HepG2 (cell line): ENCODE results near the gene SSNA1. TPM values are rescaled to one million over a fixed set of nuclear protein-coding genes. Genes with fewer than 3 reads are reported as not detected.
A peak's percentile ranks its signal among the peaks of the same experiment; 100 is the strongest.

ENCODE experiments used
- AGO1 ChIP-seq: fragments of 200-400 bp; formaldehyde crosslinking; IDR thresholded peaks from 2 replicates; pipeline ENCODE4 v1.6.1; 2017; ENCODE audit warnings: mild to moderate bottlenecking, low read depth, low read length, moderate library complexity; ENCODE audit not compliant: poor library complexity, severe bottlenecking
- ATF5 ChIP-seq: sonication (generic); formaldehyde crosslinking; IDR thresholded peaks from 2 replicates; pipeline ENCODE4 v1.4.0; 2020; ENCODE audit warnings: mild to moderate bottlenecking, low read depth, missing genetic modification reagents
- BCLAF1 ChIP-seq: fragments of 450-650 bp; IDR thresholded peaks from 2 replicates; pipeline ENCODE4 v1.6.1; 2017; ENCODE audit warnings: mild to moderate bottlenecking
- BORCS8-MEF2B ChIP-seq: sonication (generic); formaldehyde crosslinking; IDR thresholded peaks from 2 replicates; pipeline ENCODE4 v1.8.0; 2022; ENCODE audit warnings: mild to moderate bottlenecking, missing genetic modification reagents
- HNF4A ChIP-seq: sonication (generic); formaldehyde crosslinking; IDR thresholded peaks from 2 replicates; pipeline ENCODE4 v1.4.0; 2020; ENCODE audit warnings: missing genetic modification reagents
- HNF4G ChIP-seq, 2 experiments: sonication (generic) in 1 of 2; formaldehyde crosslinking in 1 of 2; IDR thresholded peaks; 2 replicates each; pipeline versions ENCODE4 v1.4.0 to v1.6.1; 2011 to 2020; ENCODE audit warnings: borderline replicate concordance in 2 of 2, low read depth in 2 of 2, mild to moderate bottlenecking in 2 of 2, low read length in 1 of 2, missing genetic modification reagents in 1 of 2, moderate library complexity in 1 of 2
- MYC ChIP-seq: sonication (generic); formaldehyde crosslinking; IDR thresholded peaks from 2 replicates; pipeline ENCODE4 v1.9.0; 2021; ENCODE audit warnings: missing genetic modification reagents, borderline replicate concordance
- NBN ChIP-seq: fragments of 450-650 bp; conservative IDR thresholded peaks from 2 replicates; pipeline ENCODE4 v1.6.1; 2017
- NFYC ChIP-seq: IDR thresholded peaks from 2 replicates; pipeline ENCODE4 v1.6.1; 2016; ENCODE audit warnings: missing genetic modification reagents, missing compliant biosample characterization
- PCBP1 ChIP-seq: fragments of 200-400 bp; formaldehyde crosslinking; IDR thresholded peaks from 2 replicates; pipeline ENCODE4 v1.6.1; 2017; ENCODE audit warnings: mild to moderate bottlenecking, low read depth, low read length, borderline replicate concordance
- POLR2G ChIP-seq: fragments of 200-400 bp; formaldehyde crosslinking; IDR thresholded peaks from 2 replicates; pipeline ENCODE4 v1.6.1; 2018; ENCODE audit warnings: mild to moderate bottlenecking, low read depth, low read length, moderate library complexity
- TEAD3 ChIP-seq: optimal IDR thresholded peaks from 2 replicates; pipeline ENCODE3; 2016; ENCODE audit warnings: borderline replicate concordance
- YEATS4 ChIP-seq: sonication (generic); formaldehyde crosslinking; IDR thresholded peaks from 2 replicates; pipeline ENCODE4 v1.4.0; 2020; ENCODE audit warnings: missing genetic modification reagents, borderline replicate concordance
- ZBTB14 ChIP-seq: sonication (generic); formaldehyde crosslinking; IDR thresholded peaks from 2 replicates; pipeline ENCODE4 v1.4.0; 2020; ENCODE audit warnings: missing genetic modification reagents
- ZBTB7B ChIP-seq: sonication (generic); formaldehyde crosslinking; IDR thresholded peaks from 2 replicates; pipeline ENCODE4 v1.4.0; 2020; ENCODE audit warnings: missing genetic modification reagents
- ZFP91 ChIP-seq: sonication (generic); formaldehyde crosslinking; IDR thresholded peaks from 2 replicates; pipeline ENCODE4 v1.9.0; 2022; ENCODE audit warnings: missing genetic modification reagents, mild to moderate bottlenecking, borderline replicate concordance
- ZNF30 ChIP-seq: sonication (generic); formaldehyde crosslinking; IDR thresholded peaks from 2 replicates; pipeline ENCODE4 v1.5.0; 2020; ENCODE audit warnings: mild to moderate bottlenecking, missing genetic modification reagents
- ZNF501 ChIP-seq: sonication (generic); formaldehyde crosslinking; IDR thresholded peaks from 2 replicates; pipeline ENCODE4 v1.5.1; 2020; ENCODE audit warnings: mild to moderate bottlenecking, moderate library complexity, missing genetic modification reagents
- ZNF713 ChIP-seq: sonication (generic); formaldehyde crosslinking; IDR thresholded peaks from 2 replicates; pipeline ENCODE4 v1.4.0; 2020; ENCODE audit warnings: mild to moderate bottlenecking, missing genetic modification reagents
- ZNF800 ChIP-seq: sonication (generic); formaldehyde crosslinking; IDR thresholded peaks from 2 replicates; pipeline ENCODE4 v1.4.0; 2020; ENCODE audit warnings: missing genetic modification reagents
- polyA plus RNA-seq, 8 experiments: library from polyadenylated mRNA; depleted of rRNA in 3 of 8; stranded (reverse) in 7 of 8; unstranded in 1 of 8; fragments of >200 nt; fragmentation: Illumina TruSeq in 4 of 8; extraction: Trizol in 4 of 8; gene quantifications; 2 replicates each; pipeline versions ENCODE4 v1.2.1 to v1.2.3, GENCODE V29; 2011 to 2016; ENCODE audit warnings: low read depth in 4 of 8, missing spikeins in 1 of 8, mixed read lengths in 1 of 8; ENCODE audit not compliant: insufficient read depth in 1 of 8
- total RNA-seq, 5 experiments: library from RNA; depleted of rRNA; stranded (reverse); fragments of >200 nt; fragmentation: Illumina TruSeq; extraction: Trizol; gene quantifications; 2 replicates each; pipeline ENCODE4 v1.2.3, GENCODE V29; 2016; ENCODE audit warnings: low read depth in 1 of 5

The SSNA1 gene
- total and polyA plus RNA-seq, 2 of the 13 experiments (the other 11 are each of a cell fraction or from before 2014, with no cell fraction given) = 35.9 to 49.4 TPM

- no peak for TF ChIP-seq ZNF800 (CRISPR knock-in tag)
- no peak for TF ChIP-seq PCBP1
- TF ChIP-seq HNF4A = peak; percentile 67
- TF ChIP-seq ATF5 = no peak
- no peak for TF ChIP-seq BORCS8-MEF2B (CRISPR knock-in tag)
- no peak for TF ChIP-seq NBN
- TF ChIP-seq ZFP91 (CRISPR knock-in tag) = 0 out of 2 replicates have a peak, but pooled peaks have one; percentile 38
- TF ChIP-seq BCLAF1 = no peak
- TF ChIP-seq YEATS4 (CRISPR knock-in tag) = 0 out of 2 replicates have a peak, but pooled peaks have one; percentile 42
- peak; percentile 87 for TF ChIP-seq TEAD3 (CRISPR knock-in tag)
- TF ChIP-seq MYC (CRISPR knock-in tag) = peak; percentile 49; the same call in 1 of the 2 replicates
- no peak for TF ChIP-seq ZNF713 (CRISPR knock-in tag)
- no peak for TF ChIP-seq ZBTB14 (CRISPR knock-in tag)
- TF ChIP-seq ZNF501 (CRISPR knock-in tag) = peak; percentile 40; the same call in 1 of the 2 replicates
- 0 out of 2 replicates have a peak, but pooled peaks have one; percentile 18 for TF ChIP-seq NFYC
- TF ChIP-seq ZBTB7B = 0 out of 2 replicates have a peak, but pooled peaks have one; percentile 18
- peak; percentile 62; the same call in 1 of the 2 replicates for TF ChIP-seq HNF4G (IDR thresholded peaks at IDR 0.05; ENCODE audit: borderline replicate concordance, low read depth, low read length)
- peak; percentile 37; the same call in 1 of the 2 replicates for TF ChIP-seq HNF4G (CRISPR knock-in tag; IDR thresholded peaks at IDR 0.05; ENCODE audit: borderline replicate concordance, low read depth)
- no peak for TF ChIP-seq AGO1
- no peak for TF ChIP-seq ZNF30 (CRISPR knock-in tag)
- peak; percentile 24; the same call in 1 of the 2 replicates for TF ChIP-seq POLR2G
These were observed 9.8 kb downstream of the SSNA1 start (continued) for GRCh38 chr9:137198051-137198901.
